ENCODE measurements around the gene OTOG.

The OTOG gene, protein sequence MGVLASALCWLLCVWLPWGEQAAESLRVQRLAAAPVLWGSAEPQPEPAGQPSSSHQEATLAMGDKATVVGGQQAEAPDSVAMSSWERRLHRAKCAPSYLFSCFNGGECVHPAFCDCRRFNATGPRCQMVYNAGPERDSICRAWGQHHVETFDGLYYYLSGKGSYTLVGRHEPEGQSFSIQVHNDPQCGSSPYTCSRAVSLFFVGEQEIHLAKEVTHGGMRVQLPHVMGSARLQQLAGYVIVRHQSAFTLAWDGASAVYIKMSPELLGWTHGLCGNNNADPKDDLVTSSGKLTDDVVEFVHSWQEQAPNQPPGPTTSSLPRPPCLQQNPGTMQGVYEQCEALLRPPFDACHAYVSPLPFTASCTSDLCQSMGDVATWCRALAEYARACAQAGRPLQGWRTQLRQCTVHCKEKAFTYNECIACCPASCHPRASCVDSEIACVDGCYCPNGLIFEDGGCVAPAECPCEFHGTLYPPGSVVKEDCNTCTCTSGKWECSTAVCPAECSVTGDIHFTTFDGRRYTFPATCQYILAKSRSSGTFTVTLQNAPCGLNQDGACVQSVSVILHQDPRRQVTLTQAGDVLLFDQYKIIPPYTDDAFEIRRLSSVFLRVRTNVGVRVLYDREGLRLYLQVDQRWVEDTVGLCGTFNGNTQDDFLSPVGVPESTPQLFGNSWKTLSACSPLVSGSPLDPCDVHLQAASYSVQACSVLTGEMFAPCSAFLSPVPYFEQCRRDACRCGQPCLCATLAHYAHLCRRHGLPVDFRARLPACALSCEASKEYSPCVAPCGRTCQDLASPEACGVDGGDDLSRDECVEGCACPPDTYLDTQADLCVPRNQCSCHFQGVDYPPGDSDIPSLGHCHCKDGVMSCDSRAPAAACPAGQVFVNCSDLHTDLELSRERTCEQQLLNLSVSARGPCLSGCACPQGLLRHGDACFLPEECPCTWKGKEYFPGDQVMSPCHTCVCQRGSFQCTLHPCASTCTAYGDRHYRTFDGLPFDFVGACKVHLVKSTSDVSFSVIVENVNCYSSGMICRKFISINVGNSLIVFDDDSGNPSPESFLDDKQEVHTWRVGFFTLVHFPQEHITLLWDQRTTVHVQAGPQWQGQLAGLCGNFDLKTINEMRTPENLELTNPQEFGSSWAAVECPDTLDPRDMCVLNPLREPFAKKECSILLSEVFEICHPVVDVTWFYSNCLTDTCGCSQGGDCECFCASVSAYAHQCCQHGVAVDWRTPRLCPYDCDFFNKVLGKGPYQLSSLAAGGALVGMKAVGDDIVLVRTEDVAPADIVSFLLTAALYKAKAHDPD (N-terminal part only)

DNA sequence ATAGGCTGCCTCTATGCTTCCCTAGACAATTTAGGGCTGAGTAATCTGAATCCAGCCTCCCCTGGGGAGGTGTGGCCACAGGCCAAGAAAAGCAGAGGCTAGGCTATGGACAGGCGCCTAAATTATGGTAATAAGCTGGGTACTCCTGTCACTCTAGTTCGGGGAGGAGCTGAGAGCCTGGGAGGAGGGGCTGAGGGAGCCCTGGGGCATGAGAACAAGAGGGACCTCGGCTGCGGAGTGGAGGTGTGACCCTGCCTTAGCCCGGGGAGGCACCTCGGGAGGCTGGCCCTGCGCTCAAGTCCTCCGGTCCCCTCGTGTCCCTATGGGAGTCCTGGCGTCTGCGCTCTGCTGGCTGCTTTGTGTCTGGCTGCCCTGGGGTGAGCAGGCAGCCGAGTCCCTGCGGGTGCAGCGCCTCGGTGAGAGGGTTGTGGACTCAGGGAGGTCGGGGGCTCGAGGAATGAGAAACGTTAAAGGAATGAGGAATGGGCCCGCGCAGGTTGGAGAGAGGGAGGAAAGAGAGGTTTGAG, at the start of gene OTOG:
Gene OTOG (plus strand): TSS at position 209 of the 527 bp plus-strand sequence. CDS start 114 bp downstream, at position 323.
- no peak for TF ChIP-seq CREB1 (IDR thresholded peaks at IDR 0.05; ENCODE audit: low read depth)
- no peak for TF ChIP-seq ZBTB7A (IDR thresholded peaks at IDR 0.05; ENCODE audit: low read depth)
- TF ChIP-seq NFIC (IDR thresholded peaks at IDR 0.05), result peak; percentile 89
- TF ChIP-seq, protein P1, sequence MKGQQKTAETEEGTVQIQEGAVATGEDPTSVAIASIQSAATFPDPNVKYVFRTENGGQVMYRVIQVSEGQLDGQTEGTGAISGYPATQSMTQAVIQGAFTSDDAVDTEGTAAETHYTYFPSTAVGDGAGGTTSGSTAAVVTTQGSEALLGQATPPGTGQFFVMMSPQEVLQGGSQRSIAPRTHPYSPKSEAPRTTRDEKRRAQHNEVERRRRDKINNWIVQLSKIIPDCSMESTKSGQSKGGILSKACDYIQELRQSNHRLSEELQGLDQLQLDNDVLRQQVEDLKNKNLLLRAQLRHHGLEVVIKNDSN (IDR thresholded peaks at IDR 0.05), result no peak
- TF ChIP-seq, protein P2, sequence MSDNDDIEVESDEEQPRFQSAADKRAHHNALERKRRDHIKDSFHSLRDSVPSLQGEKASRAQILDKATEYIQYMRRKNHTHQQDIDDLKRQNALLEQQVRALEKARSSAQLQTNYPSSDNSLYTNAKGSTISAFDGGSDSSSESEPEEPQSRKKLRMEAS (IDR thresholded peaks at IDR 0.05), result 0 out of 2 replicates have a peak, but pooled peaks have one; percentile 54
- TF ChIP-seq CEBPB (IDR thresholded peaks at IDR 0.05), result no peak
- no peak for TF ChIP-seq EGR1 (IDR thresholded peaks at IDR 0.05)

DNA sequence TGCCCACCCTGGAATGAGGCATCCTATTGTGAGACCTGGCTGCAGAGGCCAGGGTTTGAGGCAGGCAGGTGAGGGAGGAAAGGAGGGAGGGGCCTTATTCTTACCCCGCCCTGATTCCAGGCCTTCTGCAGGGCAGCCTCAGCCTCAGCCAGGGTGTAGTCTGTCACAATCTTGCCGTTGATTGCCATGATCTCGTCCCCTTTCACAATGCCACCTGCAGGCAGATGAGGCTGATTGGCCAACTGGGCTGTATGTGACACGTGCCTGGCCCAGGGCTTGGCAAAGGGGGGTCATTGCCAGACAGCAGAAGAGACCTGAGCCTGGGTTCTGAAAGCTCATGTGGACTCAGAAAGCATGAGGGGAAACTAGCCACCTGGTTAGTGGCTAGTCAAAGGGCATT, 49.0 kb upstream of the OTOG start:
- no peak for TF ChIP-seq TCF12 (IDR thresholded peaks at IDR 0.05; ENCODE audit: low read depth)
- no peak for TF ChIP-seq YY1 (IDR thresholded peaks at IDR 0.05; ENCODE audit: low read depth)
- no peak for TF ChIP-seq CREB1 (IDR thresholded peaks at IDR 0.05; ENCODE audit: low read depth)
- TF ChIP-seq, protein P3, sequence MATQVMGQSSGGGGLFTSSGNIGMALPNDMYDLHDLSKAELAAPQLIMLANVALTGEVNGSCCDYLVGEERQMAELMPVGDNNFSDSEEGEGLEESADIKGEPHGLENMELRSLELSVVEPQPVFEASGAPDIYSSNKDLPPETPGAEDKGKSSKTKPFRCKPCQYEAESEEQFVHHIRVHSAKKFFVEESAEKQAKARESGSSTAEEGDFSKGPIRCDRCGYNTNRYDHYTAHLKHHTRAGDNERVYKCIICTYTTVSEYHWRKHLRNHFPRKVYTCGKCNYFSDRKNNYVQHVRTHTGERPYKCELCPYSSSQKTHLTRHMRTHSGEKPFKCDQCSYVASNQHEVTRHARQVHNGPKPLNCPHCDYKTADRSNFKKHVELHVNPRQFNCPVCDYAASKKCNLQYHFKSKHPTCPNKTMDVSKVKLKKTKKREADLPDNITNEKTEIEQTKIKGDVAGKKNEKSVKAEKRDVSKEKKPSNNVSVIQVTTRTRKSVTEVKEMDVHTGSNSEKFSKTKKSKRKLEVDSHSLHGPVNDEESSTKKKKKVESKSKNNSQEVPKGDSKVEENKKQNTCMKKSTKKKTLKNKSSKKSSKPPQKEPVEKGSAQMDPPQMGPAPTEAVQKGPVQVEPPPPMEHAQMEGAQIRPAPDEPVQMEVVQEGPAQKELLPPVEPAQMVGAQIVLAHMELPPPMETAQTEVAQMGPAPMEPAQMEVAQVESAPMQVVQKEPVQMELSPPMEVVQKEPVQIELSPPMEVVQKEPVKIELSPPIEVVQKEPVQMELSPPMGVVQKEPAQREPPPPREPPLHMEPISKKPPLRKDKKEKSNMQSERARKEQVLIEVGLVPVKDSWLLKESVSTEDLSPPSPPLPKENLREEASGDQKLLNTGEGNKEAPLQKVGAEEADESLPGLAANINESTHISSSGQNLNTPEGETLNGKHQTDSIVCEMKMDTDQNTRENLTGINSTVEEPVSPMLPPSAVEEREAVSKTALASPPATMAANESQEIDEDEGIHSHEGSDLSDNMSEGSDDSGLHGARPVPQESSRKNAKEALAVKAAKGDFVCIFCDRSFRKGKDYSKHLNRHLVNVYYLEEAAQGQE (IDR thresholded peaks at IDR 0.05; ENCODE audit: low read depth), result no peak
- no peak for TF ChIP-seq EGR1 (IDR thresholded peaks at IDR 0.05)
- TF ChIP-seq, protein P1 (IDR thresholded peaks at IDR 0.05), result peak; percentile 54; the same call in 1 of the 2 replicates
- TF ChIP-seq, protein P2 (IDR thresholded peaks at IDR 0.05), result no peak
- TF ChIP-seq CEBPB (IDR thresholded peaks at IDR 0.05), result 0 out of 2 replicates have a peak, but pooled peaks have one; percentile 10

DNA sequence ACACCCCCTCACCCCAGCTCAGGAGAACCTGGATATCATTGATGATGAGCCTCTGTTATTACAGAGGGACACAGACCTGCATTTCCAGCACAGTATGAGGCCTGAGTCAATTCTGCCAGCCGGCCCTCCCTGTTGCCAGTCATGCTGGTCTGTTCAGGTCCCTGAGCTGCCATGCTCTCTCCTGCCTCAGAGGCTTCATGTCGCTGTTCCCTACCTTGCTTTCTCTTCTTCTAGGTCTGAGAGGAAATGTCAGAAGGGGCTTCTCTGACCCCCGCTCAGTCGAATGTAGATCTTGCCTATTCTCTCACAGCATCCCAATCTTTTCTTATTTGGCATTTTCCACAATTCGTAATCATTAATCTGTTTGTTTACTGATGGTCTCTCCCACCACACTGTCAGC, 48.6 kb upstream of the OTOG start:
- TF ChIP-seq TCF12 (IDR thresholded peaks at IDR 0.05; ENCODE audit: low read depth), result no peak
- TF ChIP-seq, protein P1 (IDR thresholded peaks at IDR 0.05), result no peak
- no peak for TF ChIP-seq TAF1 (IDR thresholded peaks at IDR 0.05; ENCODE audit: low read depth)
- no peak for TF ChIP-seq EP300 (IDR thresholded peaks at IDR 0.05; ENCODE audit: borderline replicate concordance)
- TF ChIP-seq RAD21 (IDR thresholded peaks at IDR 0.05; ENCODE audit: low read depth), result no peak
- no peak for TF ChIP-seq TEAD4 (IDR thresholded peaks at IDR 0.05)
- no peak for TF ChIP-seq CREB1 (IDR thresholded peaks at IDR 0.05; ENCODE audit: low read depth)
- TF ChIP-seq YY1 (IDR thresholded peaks at IDR 0.05; ENCODE audit: low read depth), result no peak
- TF ChIP-seq, protein P3 (IDR thresholded peaks at IDR 0.05; ENCODE audit: low read depth), result no peak
- TF ChIP-seq FOXM1 (IDR thresholded peaks at IDR 0.05; ENCODE audit: borderline replicate concordance, low read depth), result no peak

DNA sequence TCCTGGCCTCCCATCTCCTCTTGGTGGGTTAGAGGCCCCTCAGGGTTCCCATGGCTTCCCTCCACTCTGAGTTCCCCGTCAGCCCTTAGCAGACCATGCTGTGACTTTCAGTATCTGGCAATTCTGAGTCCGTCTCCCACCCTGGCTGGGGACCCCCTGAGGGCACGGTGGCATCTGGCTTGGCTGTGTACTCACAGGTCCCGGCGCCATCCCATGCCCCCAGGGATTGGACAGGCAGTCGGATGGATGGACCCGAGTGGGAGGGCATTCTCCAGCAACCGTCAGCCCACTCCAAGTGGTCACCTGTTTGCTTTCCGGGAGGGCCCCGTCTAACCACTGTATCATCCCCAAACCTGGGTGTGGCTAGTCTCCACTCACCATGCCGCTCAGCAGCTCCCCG, 46.4 kb upstream of the OTOG start:
- TF ChIP-seq RAD21 (IDR thresholded peaks at IDR 0.05; ENCODE audit: low read depth) (no peak), TAF1 (IDR thresholded peaks at IDR 0.05; ENCODE audit: low read depth) (no peak), NFIC (IDR thresholded peaks at IDR 0.05) (no peak), FOXM1 (IDR thresholded peaks at IDR 0.05; ENCODE audit: borderline replicate concordance, low read depth) (no peak), TCF12 (IDR thresholded peaks at IDR 0.05; ENCODE audit: low read depth) (no peak), ZBTB7A (IDR thresholded peaks at IDR 0.05; ENCODE audit: low read depth) (no peak), EGR1 (IDR thresholded peaks at IDR 0.05) (no peak), CREB1 (IDR thresholded peaks at IDR 0.05; ENCODE audit: low read depth) (no peak), CEBPB (IDR thresholded peaks at IDR 0.05) (no peak), TEAD4 (IDR thresholded peaks at IDR 0.05) (no peak), YY1 (IDR thresholded peaks at IDR 0.05; ENCODE audit: low read depth) (no peak), EP300 (IDR thresholded peaks at IDR 0.05; ENCODE audit: borderline replicate concordance) (no peak)
- TF ChIP-seq, protein P1 (IDR thresholded peaks at IDR 0.05), result no peak
- TF ChIP-seq, protein P3 (IDR thresholded peaks at IDR 0.05; ENCODE audit: low read depth), result no peak
- TF ChIP-seq, protein P2 (IDR thresholded peaks at IDR 0.05), result no peak

All from Ishikawa (cell line).